IPS-18a (cell line): ENCODE measurements around the gene ARID2.

Experiments used
- H3K27ac ChIP-seq: one replicate; pipeline ENCODE4 v1.5.1; 2013; ENCODE audit warnings: low read length
- H3K27me3 ChIP-seq: one replicate; pipeline ENCODE4 v1.6.1; 2013; ENCODE audit warnings: mild to moderate bottlenecking, low read length; ENCODE audit not compliant: control insufficient read depth, insufficient read depth
- H3K36me3 ChIP-seq: one replicate; pipeline ENCODE4 v1.6.1; 2013; ENCODE audit warnings: low read depth, low read length; ENCODE audit not compliant: control insufficient read depth
- H3K4me1 ChIP-seq: one replicate; pipeline ENCODE4 v1.6.1; 2013; ENCODE audit warnings: low read depth, low read length; ENCODE audit not compliant: control insufficient read depth
- H3K4me3 ChIP-seq: one replicate; pipeline ENCODE4 v1.5.1; 2013; ENCODE audit warnings: low read length
- H3K9ac ChIP-seq: one replicate; pipeline ENCODE4 v1.6.1; 2013; ENCODE audit warnings: mild to moderate bottlenecking, low read length, moderate library complexity
- H3K9me3 ChIP-seq: one replicate; pipeline ENCODE4 v1.6.1; 2013; ENCODE audit warnings: low read depth, low read length; ENCODE audit not compliant: control insufficient read depth

ARID2 gene

GRCh38 chr12:45775465-45775864 lies 46.0 kb downstream of the ARID2 start:
- no peaks in the 10 kb centered on the region for H3K36me3 ChIP-seq
- no peaks in the 10 kb centered on the region for H3K9me3 ChIP-seq
- no peaks in the 10 kb centered on the region for H3K27me3 ChIP-seq
- peaks cover under 1% of the 10 kb centered on the region for H3K4me1 ChIP-seq
- no peak overlapping the region for H3K9ac ChIP-seq
- no peak overlapping the region for H3K27ac ChIP-seq
- no peak overlapping the region for H3K4me3 ChIP-seq

DNA sequence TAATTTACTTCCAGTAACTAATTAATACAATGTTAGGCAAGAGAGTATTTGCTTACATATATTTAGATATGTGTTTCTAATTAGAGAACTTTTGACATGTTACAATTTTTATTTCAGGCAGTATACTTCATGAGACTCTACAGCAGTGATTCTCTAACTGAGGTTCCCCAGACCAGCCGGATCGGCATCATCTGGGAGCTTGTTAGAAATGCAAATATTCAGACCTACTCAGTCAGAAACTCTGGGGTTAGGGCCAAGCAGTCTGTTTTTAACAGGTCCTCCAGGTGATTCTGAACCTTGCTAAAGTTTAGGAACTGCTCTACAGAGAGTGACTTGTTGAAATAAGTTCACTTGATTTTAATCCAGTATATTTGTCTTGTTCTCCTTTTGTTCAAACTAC lies 46.5 kb downstream of the ARID2 start:
- H3K27me3 ChIP-seq, result no peaks in the 10 kb centered on the region
- no peak overlapping the region for H3K9ac ChIP-seq
- no peaks in the 10 kb centered on the region for H3K36me3 ChIP-seq
- H3K4me3 ChIP-seq, result no peak overlapping the region
- no peaks in the 10 kb centered on the region for H3K9me3 ChIP-seq
- no peaks in the 10 kb centered on the region for H3K4me1 ChIP-seq
- no peak overlapping the region for H3K27ac ChIP-seq

GRCh38 chr12:45779936-45780335 lies 50.4 kb downstream of the ARID2 start:
- no peak overlapping the region for H3K27ac ChIP-seq
- H3K9ac ChIP-seq, result no peak overlapping the region
- H3K4me1 ChIP-seq, result no peaks in the 10 kb centered on the region
- H3K4me3 ChIP-seq, result no peak overlapping the region
- H3K36me3 ChIP-seq, result no peaks in the 10 kb centered on the region
- no peaks in the 10 kb centered on the region for H3K27me3 ChIP-seq
- no peaks in the 10 kb centered on the region for H3K9me3 ChIP-seq

DNA sequence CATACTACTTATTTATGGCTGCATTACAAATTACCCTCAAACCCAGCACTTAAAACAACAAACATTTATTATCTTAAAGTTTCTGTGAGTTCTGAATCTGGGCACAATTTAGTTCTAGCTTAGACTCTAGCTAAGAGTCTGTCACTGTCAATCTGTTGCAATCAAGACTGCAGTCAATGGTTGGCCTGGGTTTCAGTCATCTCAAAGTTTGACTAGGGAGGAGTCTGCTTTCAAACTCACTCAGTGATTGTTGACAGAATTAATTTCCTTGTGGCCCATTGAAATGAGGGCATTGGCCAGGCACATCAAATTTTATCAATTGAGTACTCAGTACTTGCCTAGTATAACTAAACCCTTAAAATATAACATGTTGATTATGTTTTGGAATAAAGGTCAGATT lies 51.6 kb downstream of the ARID2 start:
- no peaks in the 10 kb centered on the region for H3K4me1 ChIP-seq
- no peak overlapping the region for H3K4me3 ChIP-seq
- H3K36me3 ChIP-seq, result no peaks in the 10 kb centered on the region
- H3K27ac ChIP-seq, result no peak overlapping the region
- no peak overlapping the region for H3K9ac ChIP-seq
- H3K9me3 ChIP-seq, result no peaks in the 10 kb centered on the region
- H3K27me3 ChIP-seq, result no peaks in the 10 kb centered on the region

GRCh38 chr12:45785315-45785714 lies 55.8 kb downstream of the ARID2 start:
- no peaks in the 10 kb centered on the region for H3K36me3 ChIP-seq
- H3K9me3 ChIP-seq, result no peaks in the 10 kb centered on the region
- no peak overlapping the region for H3K27ac ChIP-seq
- no peaks in the 10 kb centered on the region for H3K4me1 ChIP-seq
- H3K9ac ChIP-seq, result no peak overlapping the region
- H3K4me3 ChIP-seq, result no peak overlapping the region
- no peaks in the 10 kb centered on the region for H3K27me3 ChIP-seq

- no peaks in the 10 kb centered on the region for H3K27me3 ChIP-seq
- no peaks in the 10 kb centered on the region for H3K36me3 ChIP-seq
- no peaks in the 10 kb centered on the region for H3K4me1 ChIP-seq
- no peak overlapping the region for H3K27ac ChIP-seq
- no peaks in the 10 kb centered on the region for H3K9me3 ChIP-seq
- no peak overlapping the region for H3K9ac ChIP-seq
- no peak overlapping the region for H3K4me3 ChIP-seq
Measured at GRCh38 chr12:45789025-45789424, 59.5 kb downstream of the ARID2 start.

GRCh38 chr12:45794422-45794821 lies 64.9 kb downstream of the ARID2 start:
- Histone ChIP-seq H3K4me1 (no peaks in the 10 kb centered on the region), H3K9me3 (no peaks in the 10 kb centered on the region), H3K36me3 (no peaks in the 10 kb centered on the region), H3K27ac (no peak overlapping the region), H3K27me3 (no peaks in the 10 kb centered on the region), H3K9ac (no peak overlapping the region), H3K4me3 (no peak overlapping the region)

DNA sequence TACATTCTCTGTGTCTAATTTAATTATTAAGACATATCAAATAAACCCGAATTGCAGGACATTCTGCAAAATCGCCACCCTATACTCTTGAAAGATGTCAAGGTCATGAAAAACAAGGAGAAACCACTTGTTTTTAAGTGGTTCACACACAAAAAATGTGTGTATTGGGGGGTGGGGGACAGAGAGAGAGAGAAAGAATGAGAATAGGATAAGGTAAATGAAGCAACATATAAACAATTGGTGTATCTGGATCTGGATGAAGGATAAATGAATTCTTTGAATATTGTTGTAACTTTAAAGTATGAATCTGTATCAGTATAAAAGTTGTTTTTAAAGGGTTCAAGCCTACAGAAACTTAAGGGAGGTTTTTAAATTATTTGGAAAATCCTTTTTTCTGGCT lies 72.1 kb downstream of the ARID2 start:
- Histone ChIP-seq H3K4me3 (no peak overlapping the region), H3K4me1 (no peaks in the 10 kb centered on the region), H3K9me3 (no peaks in the 10 kb centered on the region), H3K9ac (no peak overlapping the region), H3K27me3 (no peaks in the 10 kb centered on the region), H3K27ac (no peak overlapping the region), H3K36me3 (no peaks in the 10 kb centered on the region)

- Histone ChIP-seq H3K27me3 (no peaks in the 10 kb centered on the region), H3K36me3 (no peaks in the 10 kb centered on the region)
Measured at GRCh38 chr12:45803111-45803510, 73.6 kb downstream of the ARID2 start.

DNA sequence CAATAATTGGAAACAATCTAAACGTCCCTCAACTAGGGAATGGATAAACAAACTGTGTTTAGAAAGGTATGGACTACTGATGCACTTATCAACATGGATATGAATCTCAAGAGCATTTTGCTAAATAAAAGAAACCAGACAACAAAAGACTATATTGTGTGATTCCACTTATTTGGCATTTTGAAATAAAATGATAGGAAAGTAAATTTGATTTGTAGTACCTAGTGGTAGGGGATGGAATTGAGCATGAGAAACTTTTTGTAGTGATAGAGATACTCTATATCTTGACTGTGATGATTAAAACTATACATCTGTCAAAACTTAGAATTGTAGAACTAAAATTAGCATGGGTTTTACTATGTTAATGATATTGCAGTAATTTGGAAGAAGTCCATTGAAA lies 87.1 kb downstream of the ARID2 start:
- Histone ChIP-seq H3K36me3 (peaks cover 22% of the 10 kb centered on the region), H3K27me3 (no peaks in the 10 kb centered on the region), H3K4me3 (no peak overlapping the region), H3K9ac (no peak overlapping the region), H3K9me3 (no peaks in the 10 kb centered on the region), H3K4me1 (no peaks in the 10 kb centered on the region), H3K27ac (no peak overlapping the region)

More at GRCh38 chr12:45803111-45803510, 73.6 kb downstream of the ARID2 start:
- no peak overlapping the region for H3K27ac ChIP-seq
- H3K9me3 ChIP-seq, result no peaks in the 10 kb centered on the region
- H3K9ac ChIP-seq, result no peak overlapping the region
- H3K4me3 ChIP-seq, result no peak overlapping the region
- H3K4me1 ChIP-seq, result no peaks in the 10 kb centered on the region

DNA sequence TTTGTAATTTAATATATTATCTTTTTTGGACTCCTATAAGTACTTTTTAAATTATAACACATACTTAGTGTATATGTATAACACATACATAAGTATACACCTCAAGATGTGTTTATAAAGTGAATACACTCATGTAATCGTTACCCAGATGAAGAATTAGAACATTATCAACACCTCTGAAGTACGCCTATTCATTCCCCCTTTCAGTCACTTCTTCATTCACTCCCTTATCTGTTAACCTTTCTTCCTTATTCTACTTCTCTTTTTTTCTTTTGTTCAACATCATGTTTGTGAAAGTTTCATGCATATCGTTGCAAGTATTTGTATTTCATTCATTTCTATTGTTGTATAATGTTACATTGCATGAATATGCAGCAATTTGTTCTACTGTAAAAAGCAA lies 98.5 kb downstream of the ARID2 start:
- no peaks in the 10 kb centered on the region for H3K27me3 ChIP-seq
- H3K9ac ChIP-seq, result no peak overlapping the region
- H3K36me3 ChIP-seq, result peaks cover 30% of the 10 kb centered on the region
- no peaks in the 10 kb centered on the region for H3K9me3 ChIP-seq
- H3K4me1 ChIP-seq, result no peaks in the 10 kb centered on the region
- no peak overlapping the region for H3K4me3 ChIP-seq
- H3K27ac ChIP-seq, result no peak overlapping the region

DNA sequence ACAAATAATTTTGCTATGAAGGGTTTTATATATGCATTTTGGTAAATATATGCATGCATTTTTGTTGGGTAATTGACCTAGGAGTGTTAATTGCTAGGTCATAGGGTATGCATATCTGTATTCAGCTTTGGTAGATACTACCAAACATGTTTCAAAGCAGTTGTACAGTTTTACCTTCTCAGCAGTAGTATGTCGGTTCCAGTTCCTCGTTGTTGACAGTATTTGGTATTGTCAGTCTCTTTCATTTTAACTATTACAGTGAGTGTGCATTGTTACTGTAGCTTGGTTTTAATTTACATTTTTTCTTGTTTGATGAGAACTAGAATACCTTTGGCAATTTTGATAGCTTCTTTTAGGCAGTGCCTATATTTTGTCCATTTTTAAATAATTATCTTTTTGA lies 98.9 kb downstream of the ARID2 start:
- Histone ChIP-seq H3K9ac (no peak overlapping the region), H3K27ac (no peak overlapping the region), H3K4me3 (no peak overlapping the region), H3K9me3 (no peaks in the 10 kb centered on the region), H3K4me1 (no peaks in the 10 kb centered on the region), H3K27me3 (no peaks in the 10 kb centered on the region), H3K36me3 (peaks cover 26% of the 10 kb centered on the region)
